GM19099 (cell line): Measurements from ENCODE around the gene FHIT.

Source experiments
- POLR2A ChIP-seq: IDR thresholded peaks from 3 replicates; pipeline ENCODE4 v1.6.1; 2011; ENCODE audit warnings: low read depth; ENCODE audit not compliant: insufficient read length; ENCODE audit errors: extremely low read depth

FHIT gene

DNA sequence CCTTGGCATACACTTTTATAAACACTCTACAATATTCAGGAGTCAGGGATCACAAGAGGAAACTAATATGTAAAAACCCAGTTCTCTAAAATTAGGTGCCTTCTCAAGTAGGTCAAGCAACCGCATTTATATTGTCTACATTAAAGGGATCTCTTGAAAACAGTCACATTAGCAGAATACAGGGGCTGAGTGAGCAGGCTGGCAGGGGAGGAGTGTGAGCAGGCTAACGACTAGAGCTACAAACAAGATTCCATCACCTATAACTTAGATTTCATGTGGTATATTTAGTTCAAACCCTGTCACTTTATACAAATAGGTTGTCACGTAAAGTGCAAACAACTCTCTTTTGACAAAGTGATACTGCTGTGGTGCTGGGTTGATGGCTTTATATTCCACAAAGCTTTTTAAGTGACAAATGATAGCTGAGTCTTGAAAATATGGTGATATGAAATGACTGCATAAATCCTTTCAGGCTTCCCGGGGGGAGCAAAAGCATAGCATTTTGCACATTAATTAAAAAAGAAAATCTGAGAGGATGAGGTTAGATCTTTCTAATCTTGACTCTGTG, 937.9 kb downstream of the FHIT start:
- no peak for TF ChIP-seq POLR2A

DNA sequence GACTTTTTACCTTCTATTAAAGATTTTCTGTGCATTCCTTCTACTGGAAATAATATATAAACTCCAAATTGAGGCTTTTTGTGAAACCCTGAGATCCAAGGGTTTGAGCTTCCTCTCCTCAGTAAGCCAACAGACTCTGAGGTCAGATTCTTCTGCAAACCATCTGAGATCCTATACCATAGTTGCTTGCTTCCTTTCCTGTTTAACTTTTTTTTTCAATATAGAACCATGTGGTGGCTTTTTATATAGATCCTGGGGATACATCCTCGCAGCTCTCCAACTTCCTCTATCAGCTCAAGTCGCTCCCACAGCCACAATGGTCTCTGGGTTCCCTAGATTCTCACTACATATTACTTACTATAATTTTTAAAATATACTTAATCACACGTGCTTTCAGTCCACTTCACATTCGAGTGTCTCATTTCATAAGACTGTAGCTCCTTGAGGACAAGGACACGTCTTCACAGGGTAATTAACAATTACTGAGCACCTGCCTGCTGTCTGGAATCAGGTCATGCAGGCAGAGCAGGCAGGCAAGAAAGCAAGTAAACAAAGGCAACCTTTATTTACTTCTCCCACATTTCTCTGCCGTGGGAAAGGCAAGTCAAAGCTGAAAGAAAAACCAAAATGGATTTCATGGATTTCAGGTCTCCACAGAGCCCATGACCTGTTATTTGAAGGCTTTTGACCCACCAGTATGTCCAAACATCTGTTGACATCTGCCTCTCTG, 941.5 kb downstream of the FHIT start:
- no peak for TF ChIP-seq POLR2A

GRCh38 chr3:60308808-60309207, 942.4 kb downstream of the FHIT start:
- TF ChIP-seq POLR2A, result no peak

GRCh38 chr3:60307562-60308199, 943.6 kb downstream of the FHIT start:
- no peak for TF ChIP-seq POLR2A

GRCh38 chr3:60304112-60304511, 947.1 kb downstream of the FHIT start:
- no peak for TF ChIP-seq POLR2A

- no peak for TF ChIP-seq POLR2A
These were observed 948.1 kb downstream of the FHIT start for GRCh38 chr3:60303160-60303559.

GRCh38 chr3:60301142-60301541, 950.1 kb downstream of the FHIT start:
- TF ChIP-seq POLR2A, result no peak

DNA sequence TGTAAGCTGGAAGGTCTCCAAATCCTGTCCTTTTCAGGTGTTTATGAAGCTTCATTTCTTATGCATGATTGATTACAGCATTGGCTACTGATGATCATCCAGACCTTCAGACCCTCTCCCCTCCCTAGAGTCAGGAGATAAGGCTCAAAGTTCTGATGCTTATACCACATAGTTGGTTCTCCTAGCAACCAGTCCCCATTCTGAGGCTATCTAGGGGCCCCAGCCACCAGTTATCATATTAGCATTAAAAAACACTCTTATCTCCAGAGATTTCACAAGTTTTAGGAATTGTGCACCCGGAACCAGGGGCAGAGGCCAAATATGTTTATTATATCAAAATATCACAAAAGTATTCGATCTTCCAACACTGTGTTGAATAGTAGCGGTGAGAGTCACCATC, 953.1 kb downstream of the FHIT start:
- no peak for TF ChIP-seq POLR2A

GRCh38 chr3:60294181-60294580, 957.1 kb downstream of the FHIT start:
- no peak for TF ChIP-seq POLR2A

DNA sequence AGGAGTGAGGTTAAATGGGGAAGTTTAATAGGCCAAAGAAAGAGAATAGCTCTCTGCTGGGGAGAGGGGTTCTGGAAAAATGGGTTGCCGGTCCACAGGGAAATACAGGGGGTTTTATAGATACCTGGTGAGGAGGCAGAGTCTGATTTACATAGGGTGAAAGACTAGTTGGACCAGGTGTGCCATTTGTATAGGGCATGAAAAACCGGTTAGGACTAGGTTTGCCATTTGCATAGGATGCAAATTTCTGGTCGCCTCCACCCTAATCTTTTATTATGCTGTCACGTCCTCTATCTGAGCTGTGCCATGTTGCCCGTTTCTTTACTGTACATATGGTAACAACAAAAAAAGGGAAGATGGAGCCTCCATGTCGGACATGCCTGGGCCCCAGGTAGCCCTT, 960.1 kb downstream of the FHIT start:
- TF ChIP-seq POLR2A, result no peak

DNA sequence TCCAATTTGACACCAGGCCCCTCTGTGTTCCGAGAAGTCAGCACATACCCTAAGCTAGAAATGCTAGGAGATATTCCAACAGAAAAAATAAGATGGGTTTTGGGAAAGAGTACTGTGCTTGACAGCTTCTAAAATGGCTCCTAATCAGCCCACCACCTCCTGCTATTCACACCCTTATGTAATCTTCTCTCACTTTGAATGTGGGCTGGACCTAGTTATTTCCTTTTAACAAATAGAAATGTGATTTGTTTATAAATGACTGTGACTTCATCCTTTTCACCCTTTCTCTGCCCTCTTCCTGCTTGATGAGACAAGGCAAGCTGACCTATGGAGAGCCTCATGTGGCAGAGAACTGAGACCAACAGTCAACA, 961.1 kb downstream of the FHIT start:
- no peak for TF ChIP-seq POLR2A

- no peak for TF ChIP-seq POLR2A
These were observed 961.7 kb downstream of the FHIT start for GRCh38 chr3:60289341-60290121.

DNA sequence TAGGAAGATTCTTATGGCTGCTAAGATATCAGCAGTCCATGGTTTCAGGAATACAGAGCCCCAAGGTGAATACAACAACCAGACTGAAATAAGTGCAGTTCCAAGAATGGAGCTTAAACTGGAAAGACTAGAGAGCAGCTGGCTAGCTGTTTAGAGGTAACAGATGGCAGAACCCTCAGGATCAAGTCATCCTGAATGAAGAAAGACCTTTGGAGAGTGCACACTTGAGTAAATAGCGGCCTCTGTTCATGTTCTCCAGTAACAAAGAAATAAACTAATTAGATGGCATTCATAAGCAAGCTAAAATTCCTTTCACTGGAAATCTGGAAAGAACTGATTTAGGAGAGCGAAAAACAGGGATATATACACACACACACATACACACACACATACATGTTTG, 968.4 kb downstream of the FHIT start:
- TF ChIP-seq POLR2A, result no peak

DNA sequence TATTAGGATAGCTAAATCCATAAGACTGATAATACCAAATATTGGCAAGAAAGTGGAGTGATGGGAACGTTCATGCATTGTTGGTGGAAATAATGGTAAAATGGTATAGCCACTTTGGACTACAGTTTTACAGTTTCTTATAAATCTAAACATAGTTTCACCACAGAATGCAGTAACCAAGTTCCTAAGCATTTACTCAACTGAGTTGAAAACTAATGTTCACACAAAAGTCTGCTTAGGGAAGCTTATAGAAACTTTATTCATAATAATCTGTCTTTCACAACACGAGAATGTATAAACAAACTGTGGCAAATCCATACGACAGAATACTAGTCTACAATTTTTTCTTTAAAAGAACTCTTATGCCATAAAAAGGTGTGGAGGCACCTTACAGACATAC, 969.3 kb downstream of the FHIT start:
- TF ChIP-seq POLR2A, result no peak

- TF ChIP-seq POLR2A, result no peak
These were observed 973.9 kb downstream of the FHIT start for GRCh38 chr3:60277361-60277800.
